ENCODE results near the gene RNF31. TPM values are rescaled to one million over a fixed set of nuclear protein-coding genes. Genes with fewer than 3 reads are reported as not detected.
A peak's percentile ranks its signal among the peaks of the same experiment; 100 is the strongest.

The RNF31 gene
- total and polyA plus RNA-seq, 2 of the 13 experiments (the other 11 are each of a cell fraction or from before 2014, with no cell fraction given): 48.2 to 86.8 TPM

- TF ChIP-seq, protein P1, sequence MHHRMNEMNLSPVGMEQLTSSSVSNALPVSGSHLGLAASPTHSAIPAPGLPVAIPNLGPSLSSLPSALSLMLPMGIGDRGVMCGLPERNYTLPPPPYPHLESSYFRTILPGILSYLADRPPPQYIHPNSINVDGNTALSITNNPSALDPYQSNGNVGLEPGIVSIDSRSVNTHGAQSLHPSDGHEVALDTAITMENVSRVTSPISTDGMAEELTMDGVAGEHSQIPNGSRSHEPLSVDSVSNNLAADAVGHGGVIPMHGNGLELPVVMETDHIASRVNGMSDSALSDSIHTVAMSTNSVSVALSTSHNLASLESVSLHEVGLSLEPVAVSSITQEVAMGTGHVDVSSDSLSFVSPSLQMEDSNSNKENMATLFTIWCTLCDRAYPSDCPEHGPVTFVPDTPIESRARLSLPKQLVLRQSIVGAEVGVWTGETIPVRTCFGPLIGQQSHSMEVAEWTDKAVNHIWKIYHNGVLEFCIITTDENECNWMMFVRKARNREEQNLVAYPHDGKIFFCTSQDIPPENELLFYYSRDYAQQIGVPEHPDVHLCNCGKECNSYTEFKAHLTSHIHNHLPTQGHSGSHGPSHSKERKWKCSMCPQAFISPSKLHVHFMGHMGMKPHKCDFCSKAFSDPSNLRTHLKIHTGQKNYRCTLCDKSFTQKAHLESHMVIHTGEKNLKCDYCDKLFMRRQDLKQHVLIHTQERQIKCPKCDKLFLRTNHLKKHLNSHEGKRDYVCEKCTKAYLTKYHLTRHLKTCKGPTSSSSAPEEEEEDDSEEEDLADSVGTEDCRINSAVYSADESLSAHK (CRISPR knock-in tag; IDR thresholded peaks at IDR 0.05; ENCODE audit: borderline replicate concordance): peak; percentile 92
- TF ChIP-seq, protein P2, sequence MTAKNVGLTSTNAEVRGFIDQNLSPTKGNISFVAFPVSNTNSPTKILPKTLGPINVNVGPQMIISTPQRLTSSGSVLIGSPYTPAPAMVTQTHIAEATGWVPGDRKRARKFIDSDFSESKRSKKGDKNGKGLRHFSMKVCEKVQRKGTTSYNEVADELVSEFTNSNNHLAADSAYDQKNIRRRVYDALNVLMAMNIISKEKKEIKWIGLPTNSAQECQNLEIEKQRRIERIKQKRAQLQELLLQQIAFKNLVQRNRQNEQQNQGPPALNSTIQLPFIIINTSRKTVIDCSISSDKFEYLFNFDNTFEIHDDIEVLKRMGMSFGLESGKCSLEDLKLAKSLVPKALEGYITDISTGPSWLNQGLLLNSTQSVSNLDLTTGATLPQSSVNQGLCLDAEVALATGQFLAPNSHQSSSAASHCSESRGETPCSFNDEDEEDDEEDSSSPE (CRISPR knock-in tag; IDR thresholded peaks at IDR 0.05): peak; percentile 85
- TF ChIP-seq MLX (CRISPR knock-in tag; IDR thresholded peaks at IDR 0.05) (peak; percentile 96), ZNF570 (CRISPR knock-in tag; IDR thresholded peaks at IDR 0.05; ENCODE audit: borderline replicate concordance) (peak; percentile 96; the same call in 1 of the 2 replicates), ZNF724P (CRISPR knock-in tag; IDR thresholded peaks at IDR 0.05; ENCODE audit: borderline replicate concordance) (peak; percentile 94; the same call in 1 of the 2 replicates), MAFG (CRISPR knock-in tag; IDR thresholded peaks at IDR 0.05) (no peak), BHLHE40 (IDR thresholded peaks at IDR 0.05; ENCODE audit: low read length) (peak; percentile 59; the same call in 1 of the 2 replicates), SAP130 (CRISPR knock-in tag; IDR thresholded peaks at IDR 0.05; ENCODE audit: low read depth) (peak; percentile 99), ZSCAN22 (CRISPR knock-in tag; IDR thresholded peaks at IDR 0.05) (no peak; the same call in 1 of the 2 replicates), ZHX1 (CRISPR knock-in tag; IDR thresholded peaks at IDR 0.05; ENCODE audit: low read depth) (peak; percentile 96), RAD21 (CRISPR knock-in tag; IDR thresholded peaks at IDR 0.05) (peak; percentile 73), ZNF350 (CRISPR knock-in tag; IDR thresholded peaks at IDR 0.05; ENCODE audit: borderline replicate concordance, low read depth) (peak; percentile 100)
- TF ChIP-seq, protein P3, sequence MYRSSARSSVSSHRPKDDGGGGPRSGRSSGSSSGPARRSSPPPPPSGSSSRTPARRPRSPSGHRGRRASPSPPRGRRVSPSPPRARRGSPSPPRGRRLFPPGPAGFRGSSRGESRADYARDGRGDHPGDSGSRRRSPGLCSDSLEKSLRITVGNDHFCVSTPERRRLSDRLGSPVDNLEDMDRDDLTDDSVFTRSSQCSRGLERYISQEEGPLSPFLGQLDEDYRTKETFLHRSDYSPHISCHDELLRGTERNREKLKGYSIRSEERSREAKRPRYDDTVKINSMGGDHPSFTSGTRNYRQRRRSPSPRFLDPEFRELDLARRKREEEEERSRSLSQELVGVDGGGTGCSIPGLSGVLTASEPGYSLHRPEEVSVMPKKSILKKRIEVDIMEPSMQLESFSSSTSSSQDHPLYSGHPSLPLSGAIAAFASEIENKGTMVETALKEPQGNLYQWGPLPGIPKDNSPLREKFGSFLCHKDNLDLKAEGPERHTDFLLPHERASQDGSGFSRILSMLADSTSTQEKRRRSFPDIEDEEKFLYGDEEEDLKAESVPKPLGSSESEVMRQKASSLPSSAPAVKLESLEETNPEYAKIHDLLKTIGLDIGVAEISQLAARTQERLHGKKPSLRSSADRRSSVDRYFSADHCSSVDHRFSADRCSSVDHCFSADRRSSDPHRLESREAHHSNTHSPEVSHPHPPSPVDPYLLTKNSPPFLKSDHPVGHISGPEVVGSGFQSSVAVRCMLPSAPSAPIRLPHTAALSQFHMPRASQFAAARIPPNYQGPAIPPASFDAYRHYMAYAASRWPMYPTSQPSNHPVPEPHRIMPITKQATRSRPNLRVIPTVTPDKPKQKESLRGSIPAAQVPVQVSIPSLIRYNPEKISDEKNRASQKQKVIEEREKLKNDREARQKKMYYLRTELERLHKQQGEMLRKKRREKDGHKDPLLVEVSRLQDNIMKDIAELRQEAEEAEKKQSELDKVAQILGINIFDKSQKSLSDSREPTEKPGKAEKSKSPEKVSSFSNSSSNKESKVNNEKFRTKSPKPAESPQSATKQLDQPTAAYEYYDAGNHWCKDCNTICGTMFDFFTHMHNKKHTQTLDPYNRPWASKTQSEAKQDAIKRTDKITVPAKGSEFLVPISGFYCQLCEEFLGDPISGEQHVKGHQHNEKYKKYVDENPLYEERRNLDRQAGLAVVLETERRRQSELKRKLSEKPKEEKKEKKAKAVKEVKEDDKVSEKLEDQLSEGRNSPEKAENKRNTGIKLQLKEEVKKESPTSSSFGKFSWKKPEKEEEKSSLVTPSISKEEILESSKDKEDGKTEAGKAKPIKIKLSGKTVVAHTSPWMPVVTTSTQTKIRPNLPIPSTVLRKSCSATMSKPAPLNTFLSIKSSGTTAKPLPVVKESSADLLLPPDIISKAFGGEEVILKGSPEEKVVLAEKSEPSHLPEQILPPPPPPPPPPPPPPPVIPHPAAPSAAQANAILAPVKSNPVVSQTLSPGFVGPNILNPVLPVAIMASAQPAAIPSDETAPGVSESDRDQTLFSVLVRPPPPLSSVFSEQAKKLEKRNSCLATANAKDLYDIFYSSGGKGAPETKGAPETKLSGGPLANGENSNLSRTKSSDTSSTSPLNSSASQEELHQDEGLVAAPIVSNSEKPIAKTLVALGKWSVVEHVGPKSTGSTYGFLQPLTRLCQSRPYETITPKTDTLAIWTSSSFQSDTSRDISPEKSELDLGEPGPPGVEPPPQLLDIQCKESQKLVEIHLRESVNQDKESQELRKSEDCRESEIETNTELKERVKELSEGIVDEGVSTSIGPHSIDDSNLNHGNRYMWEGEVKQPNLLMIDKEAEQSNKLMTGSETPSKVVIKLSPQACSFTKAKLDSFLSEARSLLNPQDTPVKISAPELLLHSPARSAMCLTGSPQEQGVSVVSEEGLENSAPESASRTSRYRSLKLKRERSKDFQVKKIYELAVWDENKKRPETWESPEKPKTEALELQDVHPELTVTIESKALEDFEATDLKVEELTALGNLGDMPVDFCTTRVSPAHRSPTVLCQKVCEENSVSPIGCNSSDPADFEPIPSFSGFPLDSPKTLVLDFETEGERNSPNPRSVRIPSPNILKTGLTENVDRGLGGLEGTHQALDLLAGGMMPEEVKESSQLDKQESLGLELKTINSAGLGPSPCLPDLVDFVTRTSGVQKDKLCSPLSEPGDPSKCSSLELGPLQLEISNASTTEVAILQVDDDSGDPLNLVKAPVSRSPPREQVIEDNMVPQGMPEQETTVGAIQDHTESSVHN (CRISPR knock-in tag; IDR thresholded peaks at IDR 0.05): peak; percentile 99
These were observed 33.3 kb upstream of the RNF31 start (continued) for GRCh38 chr14:24113801-24114531.

All from HepG2 (cell line).